C4-2B (cell line): ENCODE measurements around the gene NEURL3.
"Not testable (repeated sequence)": the region's sequence is repeated elsewhere in the genome, so short reads cannot be mapped to it uniquely, and the experiment has no call there.

Experiments
- H3K27ac ChIP-seq: fragments of 450-650 bp; 2 replicates; pipeline ENCODE4 v1.5.1; 2017
- CTCF ChIP-seq: fragments of 450-650 bp; conservative IDR thresholded peaks from 2 replicates; pipeline ENCODE4 v1.5.1; 2017; ENCODE audit warnings: mild to moderate bottlenecking
- ZFX ChIP-seq: fragments of 450-650 bp; IDR thresholded peaks from 2 replicates; pipeline ENCODE4 v1.6.1; 2017

Gene NEURL3

GRCh38 chr2:96464651-96465050 lies 40.5 kb downstream of the NEURL3 start:
- TF ChIP-seq CTCF (no peak), ZFX (no peak)
- no peak overlapping the region for H3K27ac ChIP-seq

- TF ChIP-seq CTCF (no peak), ZFX (no peak)
- no peak overlapping the region for H3K27ac ChIP-seq
Measured at GRCh38 chr2:96464061-96464460, 41.1 kb downstream of the NEURL3 start.

GRCh38 chr2:96463119-96463518 lies 42.0 kb downstream of the NEURL3 start:
- H3K27ac ChIP-seq: no peak overlapping the region
- TF ChIP-seq CTCF: no peak
- no peak for TF ChIP-seq ZFX

- H3K27ac ChIP-seq: not testable (repeated sequence)
Measured at GRCh38 chr2:96461616-96462015, 43.5 kb downstream of the NEURL3 start.

- H3K27ac ChIP-seq: no peak overlapping the region
- TF ChIP-seq ZFX: no peak
- TF ChIP-seq CTCF: no peak
Measured at GRCh38 chr2:96452053-96452452, 53.1 kb downstream of the NEURL3 start.

GRCh38 chr2:96449637-96450036 lies 55.5 kb downstream of the NEURL3 start:
- TF ChIP-seq CTCF (no peak), ZFX (no peak)

GRCh38 chr2:96449174-96449573 lies 56.0 kb downstream of the NEURL3 start:
- no peak for TF ChIP-seq CTCF
- H3K27ac ChIP-seq: no peak overlapping the region

More at GRCh38 chr2:96449637-96450036, 55.5 kb downstream of the NEURL3 start:
- no peak overlapping the region for H3K27ac ChIP-seq

- H3K27ac ChIP-seq: no peak overlapping the region
- TF ChIP-seq CTCF (no peak), ZFX (no peak)
Measured at GRCh38 chr2:96447726-96448125, 57.4 kb downstream of the NEURL3 start.
